HG03045 (cell line): ENCODE results near the gene CDK5R1.
A peak's percentile ranks its signal among the peaks of the same experiment; 100 is the strongest.

ENCODE experiments used
- ATAC-seq: cut with Tn5 transposase; IDR thresholded peaks from one replicate; pipeline ENCODE4 v1.9.1; 2021; ENCODE audit warnings: mild to moderate bottlenecking, moderate library complexity; ENCODE audit not compliant: unreplicated experiment

The CDK5R1 gene

GRCh38 chr17:32492264-32492589, 5.4 kb downstream of the CDK5R1 start:
- no peak for ATAC-seq

GRCh38 chr17:32492648-32493289, 6.0 kb downstream of the CDK5R1 start:
- ATAC-seq, result no peak

GRCh38 chr17:32493571-32493970, 6.8 kb downstream of the CDK5R1 start:
- ATAC-seq, result no peak

GRCh38 chr17:32493976-32494513, 7.3 kb downstream of the CDK5R1 start:
- no peak for ATAC-seq

GRCh38 chr17:32494621-32495358, 8.0 kb downstream of the CDK5R1 start:
- ATAC-seq, result no peak

GRCh38 chr17:32495359-32496231, 8.8 kb downstream of the CDK5R1 start:
- ATAC-seq, result no peak

GRCh38 chr17:32496395-32497073, 9.7 kb downstream of the CDK5R1 start:
- no peak for ATAC-seq

GRCh38 chr17:32497431-32498205, 10.8 kb downstream of the CDK5R1 start:
- ATAC-seq, result no peak

GRCh38 chr17:32498391-32498790, 11.6 kb downstream of the CDK5R1 start:
- no peak for ATAC-seq

GRCh38 chr17:32502013-32502412, 15.2 kb downstream of the CDK5R1 start:
- no peak for ATAC-seq

GRCh38 chr17:32502710-32503109, 15.9 kb downstream of the CDK5R1 start:
- ATAC-seq, result no peak

GRCh38 chr17:32503251-32504165, 16.7 kb downstream of the CDK5R1 start:
- ATAC-seq, result peak; percentile 74

- ATAC-seq, result peak; percentile 38
These were observed 17.6 kb downstream of the CDK5R1 start for GRCh38 chr17:32504166-32504990.

- no peak for ATAC-seq
These were observed 22.1 kb downstream of the CDK5R1 start for GRCh38 chr17:32508926-32509325.

GRCh38 chr17:32510466-32510865, 23.7 kb downstream of the CDK5R1 start:
- no peak for ATAC-seq

- no peak for ATAC-seq
These were observed 25.5 kb downstream of the CDK5R1 start for GRCh38 chr17:32512328-32512727.

- no peak for ATAC-seq
These were observed 26.8 kb downstream of the CDK5R1 start for GRCh38 chr17:32513579-32513978.

- no peak for ATAC-seq
These were observed 27.8 kb downstream of the CDK5R1 start for GRCh38 chr17:32514606-32515005.
